Measurements from ENCODE around the gene TAF4. TPM values are rescaled to one million over a fixed set of nuclear protein-coding genes. Genes with fewer than 3 reads are reported as not detected.

The TAF4 gene
- total and polyA plus RNA-seq, 2 of the 13 experiments (the other 11 are each of a cell fraction or from before 2014, with no cell fraction given), result 5.9 to 12.0 TPM

GRCh38 chr20:62088258-62089127 lies 22.8 kb upstream of the TAF4 start (continued):
- TF ChIP-seq ZHX1 (CRISPR knock-in tag; IDR thresholded peaks at IDR 0.05; ENCODE audit: low read depth), result no peak
- no peak for TF ChIP-seq E2F5 (CRISPR knock-in tag; conservative IDR thresholded peaks at IDR 0.05)
- no peak for TF ChIP-seq ZNF709 (CRISPR knock-in tag; IDR thresholded peaks at IDR 0.05)
- TF ChIP-seq ZNF766 (CRISPR knock-in tag; IDR thresholded peaks at IDR 0.05; ENCODE audit: borderline replicate concordance), result no peak
- TF ChIP-seq ZSCAN20 (CRISPR knock-in tag; IDR thresholded peaks at IDR 0.05; ENCODE audit: borderline replicate concordance), result no peak
- no peak for TF ChIP-seq MEIS2 (CRISPR knock-in tag; IDR thresholded peaks at IDR 0.05)
- no peak for TF ChIP-seq ZNF878 (CRISPR knock-in tag; IDR thresholded peaks at IDR 0.05)
- no peak for TF ChIP-seq TRIM24 (CRISPR knock-in tag; IDR thresholded peaks at IDR 0.05)
- TF ChIP-seq TIGD3 (CRISPR knock-in tag; IDR thresholded peaks at IDR 0.05; ENCODE audit: borderline replicate concordance), result no peak
- no peak for TF ChIP-seq HNRNPK (IDR thresholded peaks at IDR 0.05; ENCODE audit: low read depth, low read length, poor library complexity, severe bottlenecking)
- TF ChIP-seq ZEB1 (IDR thresholded peaks at IDR 0.05; ENCODE audit: insufficient replicate concordance, low read depth), result no peak
- no peak for TF ChIP-seq ZNF343 (CRISPR knock-in tag; IDR thresholded peaks at IDR 0.05)
- peak; percentile 49 for TF ChIP-seq SAP130 (CRISPR knock-in tag; IDR thresholded peaks at IDR 0.05; ENCODE audit: low read depth)
- TF ChIP-seq, protein P1, sequence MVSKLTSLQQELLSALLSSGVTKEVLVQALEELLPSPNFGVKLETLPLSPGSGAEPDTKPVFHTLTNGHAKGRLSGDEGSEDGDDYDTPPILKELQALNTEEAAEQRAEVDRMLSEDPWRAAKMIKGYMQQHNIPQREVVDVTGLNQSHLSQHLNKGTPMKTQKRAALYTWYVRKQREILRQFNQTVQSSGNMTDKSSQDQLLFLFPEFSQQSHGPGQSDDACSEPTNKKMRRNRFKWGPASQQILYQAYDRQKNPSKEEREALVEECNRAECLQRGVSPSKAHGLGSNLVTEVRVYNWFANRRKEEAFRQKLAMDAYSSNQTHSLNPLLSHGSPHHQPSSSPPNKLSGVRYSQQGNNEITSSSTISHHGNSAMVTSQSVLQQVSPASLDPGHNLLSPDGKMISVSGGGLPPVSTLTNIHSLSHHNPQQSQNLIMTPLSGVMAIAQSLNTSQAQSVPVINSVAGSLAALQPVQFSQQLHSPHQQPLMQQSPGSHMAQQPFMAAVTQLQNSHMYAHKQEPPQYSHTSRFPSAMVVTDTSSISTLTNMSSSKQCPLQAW (CRISPR knock-in tag; IDR thresholded peaks at IDR 0.05), result no peak
- no peak for TF ChIP-seq ZNF33A (CRISPR knock-in tag; IDR thresholded peaks at IDR 0.05; ENCODE audit: borderline replicate concordance)
- peak; percentile 10 for TF ChIP-seq SKI (IDR thresholded peaks at IDR 0.05; ENCODE audit: partially characterized antibody)
- no peak for TF ChIP-seq REST (IDR thresholded peaks at IDR 0.05; ENCODE audit: borderline replicate concordance in 1 of 2, low read depth in 1 of 2, low read length in 2 of 2)
- TF ChIP-seq FOSL2 (CRISPR knock-in tag; IDR thresholded peaks at IDR 0.05), result peak; percentile 100

Data from HepG2 (cell line).